Esophagus muscularis mucosa (tissue), 4 donors: ENCODE results near the gene PARP2. TPM values are rescaled to one million over a fixed set of nuclear protein-coding genes. Genes with fewer than 3 reads are reported as not detected.

Source experiments
- DNase-seq: peaks from one replicate; pipeline ENCODE4 v3.0.0-alpha.2; 2017; ENCODE audit errors: extremely low spot score
- H3K27ac ChIP-seq, 4 donors: fragments of 200-600 bp; sonication (generic); replicated peaks in 1 of 4; 1 replicate in 3 of 4; 2 replicates in 1 of 4; pipeline ENCODE4 v1.5.1; 2016 to 2019; ENCODE audit warnings: mild to moderate bottlenecking in 1 of 4
- H3K27me3 ChIP-seq, 4 donors: fragments of 200-600 bp; sonication (generic); one replicate each; pipeline versions ENCODE4 v1.5.1 to v1.6.0; 2016 to 2019
- H3K36me3 ChIP-seq, 4 donors: fragments of 200-600 bp; sonication (generic); one replicate each; pipeline ENCODE4 v1.5.1; 2016 to 2019
- H3K4me1 ChIP-seq, 4 donors: fragments of 200-600 bp; sonication (generic); one replicate each; pipeline ENCODE4 v1.5.1; 2016 to 2019
- H3K4me3 ChIP-seq, 4 donors: fragments of 200-600 bp; sonication (generic); 1 replicate in 2 of 4; 2 replicates in 2 of 4; pipeline ENCODE4 v1.5.1; 2016 to 2019; ENCODE audit warnings: mild to moderate bottlenecking in 4 of 4, moderate library complexity in 1 of 4
- H3K9me3 ChIP-seq, 4 donors: fragments of 200-600 bp; sonication (generic); 1 replicate in 3 of 4; 2 replicates in 1 of 4; pipeline ENCODE4 v1.5.1; 2016 to 2019
- CTCF ChIP-seq, 3 experiments: fragments of 200-600 bp in 2 of 3; fragments of 450-650 bp in 1 of 3; sonication (generic) in 2 of 3; IDR thresholded peaks; one replicate each; pipeline ENCODE4 v1.5.1; 2017 to 2019; ENCODE audit warnings: antibody characterized with exemption in 3 of 3, mild to moderate bottlenecking in 2 of 3, moderate library complexity in 1 of 3
- EP300 ChIP-seq: sonication (generic); formaldehyde crosslinking; IDR thresholded peaks from one replicate; pipeline ENCODE4 v1.6.1; 2017; ENCODE audit warnings: antibody characterized with exemption
- POLR2A ChIP-seq: fragments of 450-650 bp; IDR thresholded peaks from one replicate; pipeline ENCODE4 v1.6.1; 2017; ENCODE audit warnings: antibody characterized with exemption, moderate library complexity, mild to moderate bottlenecking, low read depth
- POLR2AphosphoS5 ChIP-seq, 2 donors: sonication (generic); formaldehyde crosslinking; IDR thresholded peaks; one replicate each; pipeline ENCODE4 v1.6.1; 2017; ENCODE audit warnings: antibody characterized with exemption in 2 of 2
- WGBS: methylation state at CpG from one replicate; pipeline ENCODE4 v1.1.5; 2018; 5-methylcytosine and 5-hydroxymethylcytosine counted together
- intact Hi-C: fragments of 100-400 bp; cut with DNase I; formaldehyde crosslinking; loops from one replicate; pipeline ENCODE4 v1.15.1; 2023
- total RNA-seq, 4 donors: library from RNA; depleted of rRNA; stranded (reverse); fragments of >200 nt; gene quantifications; one replicate each; pipeline versions ENCODE4 v1.1.0 to v1.2.1, GENCODE V29; 2016

PARP2 gene
- 10 to 100 TPM in 2 of 4 donors, 1 to 10 TPM in 2; 5.8 to 17.4 (median 8.9) TPM for total RNA-seq

DNA sequence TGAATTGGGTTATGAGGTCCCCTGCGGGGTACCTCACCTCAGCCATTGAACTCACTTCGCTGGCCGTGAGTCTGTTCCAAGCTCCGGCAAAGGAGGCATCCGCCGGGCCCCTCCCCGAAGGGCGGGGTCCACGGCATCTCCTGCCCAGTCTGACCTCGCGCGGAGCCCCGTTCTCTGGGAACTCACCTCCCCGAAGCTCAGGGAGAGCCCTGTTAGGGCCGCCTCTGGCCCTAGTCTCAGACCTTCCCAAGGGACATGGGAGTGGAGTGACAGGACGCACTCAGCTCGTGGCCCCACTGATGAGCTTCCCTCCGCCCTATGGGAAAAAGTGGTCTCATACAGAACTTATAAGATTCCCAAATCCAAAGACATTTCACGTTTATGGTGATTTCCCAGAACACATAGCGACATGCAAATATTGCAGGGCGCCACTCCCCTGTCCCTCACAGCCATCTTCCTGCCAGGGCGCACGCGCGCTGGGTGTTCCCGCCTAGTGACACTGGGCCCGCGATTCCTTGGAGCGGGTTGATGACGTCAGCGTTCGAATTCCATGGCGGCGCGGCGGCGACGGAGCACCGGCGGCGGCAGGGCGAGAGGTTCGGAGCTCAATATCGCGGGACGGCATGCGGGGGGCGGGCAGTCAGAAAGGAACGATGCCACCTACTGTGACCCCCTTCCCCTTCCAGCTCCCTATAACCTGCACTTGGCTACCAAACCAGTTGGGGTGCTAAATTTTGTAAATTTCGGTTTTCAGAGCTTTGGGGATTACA, at the start of gene PARP2:
TSS of gene PARP2 (plus strand) at position 544 of the 770 bp plus-strand sequence. CDS start at position 551, 7 bp downstream.
- peak within 1 kb of the TSS; percentile 57 to 84 (median 66) for H3K4me3 ChIP-seq
- peak; percentile 98 for DNase-seq
- intact Hi-C loops = loop anchor here (5.0 kb wide), 1 partner anchor 114 kb away; the partner anchor contains the start of gene APEX1
- H3K27ac ChIP-seq = peak within 1 kb of the TSS; percentile 87 to 95 (median 90)
- H3K27me3 ChIP-seq = no peaks in the 10 kb centered on the region
- WGBS = 0% methylated on average over 25 of the region's 50 CpGs
- peaks cover 9 to 15% (median 11%) of the 10 kb centered on the region in 4 donors for H3K4me1 ChIP-seq
- H3K9me3 ChIP-seq = no peaks in the 10 kb centered on the region
- peak; percentile 98 for TF ChIP-seq POLR2A
- peak; percentile 97 to 99 for TF ChIP-seq POLR2AphosphoS5 (IDR thresholded peaks at IDR 0.05)
- no peak for TF ChIP-seq CTCF (IDR thresholded peaks at IDR 0.05)
- peaks cover 7 to 33% (median 22%) of the 10 kb centered on the region in 4 donors for H3K36me3 ChIP-seq

- intact Hi-C loops = no loop called here
- Histone ChIP-seq H3K27ac (no peak overlapping the region), H3K9me3 (no peaks in the 10 kb centered on the region), H3K36me3 (peaks cover 62 to 100% (median 86%) of the 10 kb centered on the region in 4 donors), H3K4me3 (no peak overlapping the region), H3K27me3 (no peaks in the 10 kb centered on the region), H3K4me1 (no peaks in the 10 kb centered on the region)
- DNase-seq = no peak
- no peak for TF ChIP-seq POLR2A
- no peak for TF ChIP-seq EP300
- TF ChIP-seq POLR2AphosphoS5 (IDR thresholded peaks at IDR 0.05) = no peak
- no peak for TF ChIP-seq CTCF (IDR thresholded peaks at IDR 0.05)
- 86% methylated on average over 2 of the region's 2 CpGs for WGBS
These were observed 48.8 kb upstream of the PARP2 start for GRCh38 chr14:20294636-20295035.

GRCh38 chr14:20295067-20295466, 48.4 kb upstream of the PARP2 start:
- intact Hi-C loops = no loop called here

DNA sequence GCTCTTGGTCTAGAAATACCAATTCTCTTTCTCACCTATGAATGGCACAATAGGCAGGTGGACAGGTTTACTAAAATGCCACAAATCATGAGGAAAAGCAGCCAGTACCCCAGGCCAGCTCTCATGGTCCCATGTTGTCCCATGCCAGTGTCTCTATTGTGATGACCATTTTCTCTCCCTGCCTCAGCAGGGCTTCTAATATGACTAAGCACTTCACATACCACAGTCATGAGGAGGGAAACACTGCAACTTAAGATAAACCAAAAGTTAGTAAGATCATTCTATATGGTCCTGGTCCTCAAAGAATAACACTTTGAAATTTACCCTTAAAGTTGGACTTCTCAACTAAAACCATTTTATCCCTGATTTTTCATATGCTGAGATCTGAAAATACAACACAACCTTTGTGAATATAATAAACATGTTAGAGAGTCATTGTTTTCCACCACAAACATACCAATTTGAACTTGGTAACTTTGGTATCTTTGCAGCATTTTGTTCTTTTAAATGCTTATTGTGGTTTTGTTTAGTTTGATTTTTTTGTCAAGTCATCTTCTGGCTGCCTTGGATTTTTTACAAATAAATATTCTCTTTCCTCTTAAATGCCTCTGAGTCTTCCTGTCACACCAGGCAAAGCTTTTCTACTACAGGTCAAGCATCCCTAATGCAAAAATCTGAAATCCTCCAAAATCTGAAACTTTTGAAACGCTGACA, 41.2 kb upstream of the PARP2 start:
- intact Hi-C loops = no loop called here
- Histone ChIP-seq H3K4me1 (peaks cover 13 to 22% (median 14%) of the 10 kb centered on the region in 4 donors), H3K9me3 (no peaks in the 10 kb centered on the region), H3K27me3 (no peaks in the 10 kb centered on the region), H3K36me3 (peaks cover 35 to 52% (median 43%) of the 10 kb centered on the region in 4 donors), H3K27ac (no peak overlapping the region), H3K4me3 (no peak overlapping the region)
- WGBS = 87% methylated on average over 1 of the region's 1 CpG
- no peak for TF ChIP-seq CTCF (IDR thresholded peaks at IDR 0.05)
- no peak for TF ChIP-seq POLR2A
- no peak for TF ChIP-seq POLR2AphosphoS5 (IDR thresholded peaks at IDR 0.05)
- TF ChIP-seq EP300 = no peak
- DNase-seq = no peak

More at GRCh38 chr14:20295067-20295466, 48.4 kb upstream of the PARP2 start:
- Histone ChIP-seq H3K4me1 (no peaks in the 10 kb centered on the region), H3K36me3 (peaks cover 62 to 100% (median 86%) of the 10 kb centered on the region in 4 donors), H3K27me3 (no peaks in the 10 kb centered on the region), H3K4me3 (no peak overlapping the region), H3K27ac (no peak overlapping the region), H3K9me3 (no peaks in the 10 kb centered on the region)
- TF ChIP-seq EP300 = no peak
- no peak for TF ChIP-seq POLR2A
- no peak for TF ChIP-seq POLR2AphosphoS5 (IDR thresholded peaks at IDR 0.05)
- no peak for TF ChIP-seq CTCF (IDR thresholded peaks at IDR 0.05)
- 83% methylated on average over 4 of the region's 4 CpGs for WGBS
- DNase-seq = no peak
